Sigmoid colon (tissue), 7 donors: ENCODE results near the gene TUBB1. TPM values are rescaled to one million over a fixed set of nuclear protein-coding genes. Genes with fewer than 3 reads are reported as not detected.

ENCODE experiments used
- DNase-seq: peaks from one replicate; pipeline ENCODE4 v3.0.0-alpha.2; 2019
- H3K27ac ChIP-seq, 4 donors: fragments of 200-600 bp; sonication (generic); one replicate each; pipeline ENCODE4 v1.5.1; 2016 to 2019; ENCODE audit warnings: mild to moderate bottlenecking in 1 of 4
- H3K27me3 ChIP-seq, 3 donors: fragments of 200-600 bp; sonication (generic); one replicate each; pipeline ENCODE4 v1.5.1; 2019; ENCODE audit warnings: mild to moderate bottlenecking in 1 of 3
- H3K36me3 ChIP-seq, 4 donors: fragments of 200-600 bp; sonication (generic); one replicate each; pipeline ENCODE4 v1.5.1; 2016 to 2019
- H3K4me1 ChIP-seq, 4 donors: fragments of 200-600 bp; sonication (generic); one replicate each; pipeline ENCODE4 v1.5.1; 2017 to 2019
- H3K4me3 ChIP-seq, 4 donors: fragments of 200-600 bp; sonication (generic); one replicate each; pipeline ENCODE4 v1.5.1; 2017 to 2019; ENCODE audit warnings: mild to moderate bottlenecking in 2 of 4, moderate library complexity in 1 of 4
- H3K9me3 ChIP-seq, 4 donors: fragments of 200-600 bp in 3 of 4; sonication (generic) in 3 of 4; one replicate each; pipeline versions ENCODE4 v1.5.1 to v1.6.1; 2013 to 2019
- CTCF ChIP-seq, 4 experiments: fragments of 450-650 bp in 3 of 4; fragments of 200-600 bp in 1 of 4; IDR thresholded peaks; one replicate each; pipeline ENCODE4 v1.5.1; 2016 to 2019; ENCODE audit warnings: antibody characterized with exemption in 4 of 4, mild to moderate bottlenecking in 3 of 4, moderate library complexity in 2 of 4
- EP300 ChIP-seq, 4 donors: sonication (generic); formaldehyde crosslinking; IDR thresholded peaks; one replicate each; pipeline ENCODE4 v1.6.1; 2017; ENCODE audit warnings: antibody characterized with exemption in 4 of 4
- POLR2A ChIP-seq, 2 donors: fragments of 450-650 bp; IDR thresholded peaks; one replicate each; pipeline ENCODE4 v1.6.1; 2016; ENCODE audit warnings: antibody characterized with exemption in 2 of 2, mild to moderate bottlenecking in 2 of 2, moderate library complexity in 2 of 2
- POLR2AphosphoS5 ChIP-seq, 4 donors: sonication (generic); formaldehyde crosslinking; IDR thresholded peaks; one replicate each; pipeline ENCODE4 v1.6.1; 2017; ENCODE audit warnings: antibody characterized with exemption in 4 of 4
- WGBS, 2 donors: extraction: QIAGEN DNeasy Blood & Tissue Kit; methylation state at CpG; one replicate each; pipeline ENCODE4 v1.1.7; 2013; 5-methylcytosine and 5-hydroxymethylcytosine counted together
- intact Hi-C: fragments of 100-400 bp; cut with DNase I; formaldehyde crosslinking; loops from one replicate; pipeline ENCODE4 v1.15.1; 2023
- polyA plus RNA-seq, 3 donors: library from polyadenylated mRNA; stranded (reverse); fragments of 200-250 nt; gene quantifications; one replicate each; pipeline ENCODE4 v1.2.3, GENCODE V29; 2013
- total RNA-seq, 4 donors: library from RNA; depleted of rRNA; stranded (reverse); fragments of >200 nt; gene quantifications; one replicate each; pipeline ENCODE4 v1.1.0, GENCODE V29; 2016
- donor health status: healthy with polysubstance abuse.
- donor health status: Bipolar disorder and iron deficiency.
- donor health status: healthy.

TUBB1 gene
- total and polyA plus RNA-seq, 7 donors, result 0.03 to 0.60 (median 0.15) TPM; not detected in 3

GRCh38 chr20:59025086-59025485 lies 5.9 kb downstream of the TUBB1 start:
- Histone ChIP-seq H3K4me1 (peaks cover 0 to 43% (median 38%) of the 10 kb centered on the region in 4 donors), H3K27me3 (no peaks in the 10 kb centered on the region), H3K4me3 (no peak overlapping the region), H3K36me3 (peaks cover 19 to 76% (median 39%) of the 10 kb centered on the region in 4 donors), H3K27ac (no peak overlapping the region), H3K9me3 (no peaks in the 10 kb centered on the region)
- intact Hi-C loops, result no loop called here
- 80 to 88% methylated on average over 2 of the region's 2 CpGs for WGBS, 2 donors
- DNase-seq, result no peak
- TF ChIP-seq CTCF (IDR thresholded peaks at IDR 0.05) (no peak), POLR2A (IDR thresholded peaks at IDR 0.05) (no peak), EP300 (IDR thresholded peaks at IDR 0.05) (no peak), POLR2AphosphoS5 (IDR thresholded peaks at IDR 0.05) (no peak)

- TF ChIP-seq POLR2AphosphoS5 (IDR thresholded peaks at IDR 0.05) (no peak), EP300 (IDR thresholded peaks at IDR 0.05) (no peak), CTCF (IDR thresholded peaks at IDR 0.05) (no peak), POLR2A (IDR thresholded peaks at IDR 0.05) (no peak)
- H3K27ac ChIP-seq, result no peak overlapping the region
- H3K9me3 ChIP-seq, result no peaks in the 10 kb centered on the region
- H3K27me3 ChIP-seq, result no peaks in the 10 kb centered on the region
- WGBS, 2 donors, result 95% methylated on average over 4 of the region's 4 CpGs
- DNase-seq, result no peak
- intact Hi-C loops, result no loop called here
- no peak overlapping the region for H3K4me3 ChIP-seq
- H3K36me3 ChIP-seq, result peaks cover 19 to 79% (median 41%) of the 10 kb centered on the region in 4 donors
- H3K4me1 ChIP-seq, result peaks cover 0 to 48% (median 42%) of the 10 kb centered on the region in 4 donors
Measured at GRCh38 chr20:59025511-59025910, 6.3 kb downstream of the TUBB1 start.

GRCh38 chr20:59026904-59027740 lies 7.9 kb downstream of the TUBB1 start:
- no peaks in the 10 kb centered on the region for H3K9me3 ChIP-seq
- WGBS, 2 donors, result 87 to 88% methylated on average over 5 of the region's 5 CpGs

GRCh38 chr20:59027741-59028320 lies 8.6 kb downstream of the TUBB1 start:
- H3K27ac ChIP-seq, result no peak overlapping the region
- no peak overlapping the region for H3K4me3 ChIP-seq
- TF ChIP-seq POLR2A (IDR thresholded peaks at IDR 0.05), result no peak
- TF ChIP-seq CTCF (IDR thresholded peaks at IDR 0.05), result no peak
- TF ChIP-seq EP300 (IDR thresholded peaks at IDR 0.05), result no peak
- no peak for TF ChIP-seq POLR2AphosphoS5 (IDR thresholded peaks at IDR 0.05)
- no peaks in the 10 kb centered on the region for H3K9me3 ChIP-seq
- peaks cover 19 to 73% (median 33%) of the 10 kb centered on the region in 4 donors for H3K36me3 ChIP-seq
- 90 to 91% methylated on average over 8 of the region's 8 CpGs for WGBS, 2 donors
- no peaks in the 10 kb centered on the region for H3K27me3 ChIP-seq
- intact Hi-C loops, result no loop called here
- peaks cover 0 to 54% (median 52%) of the 10 kb centered on the region in 4 donors for H3K4me1 ChIP-seq
- DNase-seq, result no peak

More at GRCh38 chr20:59026904-59027740, 7.9 kb downstream of the TUBB1 start:
- intact Hi-C loops, result no loop called here
- Histone ChIP-seq H3K4me1 (peaks cover 0 to 53% (median 50%) of the 10 kb centered on the region in 4 donors), H3K27ac (no peak overlapping the region), H3K36me3 (peaks cover 19 to 79% (median 38%) of the 10 kb centered on the region in 4 donors), H3K27me3 (no peaks in the 10 kb centered on the region), H3K4me3 (no peak overlapping the region)
- no peak for DNase-seq
- TF ChIP-seq POLR2A (IDR thresholded peaks at IDR 0.05) (no peak), CTCF (IDR thresholded peaks at IDR 0.05) (no peak), POLR2AphosphoS5 (IDR thresholded peaks at IDR 0.05) (no peak)
